ENCODE results near the gene ZNF578.
"Not testable (repeated sequence)": the region's sequence is repeated elsewhere in the genome, so short reads cannot be mapped to it uniquely, and the experiment has no call there.

The ZNF578 gene

DNA sequence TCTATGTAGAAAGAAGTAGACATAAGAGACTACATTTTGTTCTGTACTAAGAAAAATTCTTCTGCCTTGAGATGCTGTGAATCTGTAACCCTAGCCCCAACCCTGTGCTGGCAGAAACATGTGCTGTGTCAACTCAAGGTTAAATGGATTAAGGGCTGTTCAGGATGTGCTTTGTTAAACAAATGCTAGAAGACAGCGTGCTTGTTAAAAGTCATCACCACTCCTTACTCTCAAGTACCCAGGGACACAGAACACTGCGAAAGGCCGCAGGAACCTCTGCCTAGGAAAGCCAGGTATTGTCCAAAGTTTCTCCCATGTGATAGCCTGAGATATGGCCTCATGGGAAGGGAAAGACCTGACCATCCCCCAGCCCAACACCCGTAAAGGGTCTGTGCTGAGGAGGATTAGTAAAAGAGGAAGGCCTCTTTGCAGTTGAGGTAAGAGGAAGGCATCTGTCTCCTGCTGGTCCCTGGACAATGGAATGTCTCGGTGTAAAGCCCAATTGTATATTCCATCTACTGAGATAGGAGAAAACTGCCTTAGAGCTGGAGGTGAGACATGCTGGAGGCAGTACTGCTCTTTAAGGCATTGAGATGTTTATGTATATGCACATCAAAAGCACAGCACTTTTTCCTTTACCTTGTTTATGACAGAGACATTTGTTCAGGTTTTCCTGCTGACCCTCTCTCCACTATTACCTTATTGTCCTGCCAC, 105.5 kb downstream of the ZNF578 start:
- not testable (repeated sequence) for DNase-seq (ENCODE audit: low read depth, low spot score)

- DNase-seq (ENCODE audit: low read depth, low spot score) = not testable (repeated sequence)
These were observed 108.3 kb downstream of the ZNF578 start for GRCh38 chr19:52561611-52562010.
